GM18519 (cell line): ENCODE data around the gene KCNS3.

Experiments
- ATAC-seq: cut with Tn5 transposase; IDR thresholded peaks from one replicate; pipeline ENCODE4 v1.9.1; 2021; ENCODE audit warnings: mild to moderate bottlenecking, moderate library complexity; ENCODE audit not compliant: unreplicated experiment, low FRiP score

KCNS3 gene

DNA sequence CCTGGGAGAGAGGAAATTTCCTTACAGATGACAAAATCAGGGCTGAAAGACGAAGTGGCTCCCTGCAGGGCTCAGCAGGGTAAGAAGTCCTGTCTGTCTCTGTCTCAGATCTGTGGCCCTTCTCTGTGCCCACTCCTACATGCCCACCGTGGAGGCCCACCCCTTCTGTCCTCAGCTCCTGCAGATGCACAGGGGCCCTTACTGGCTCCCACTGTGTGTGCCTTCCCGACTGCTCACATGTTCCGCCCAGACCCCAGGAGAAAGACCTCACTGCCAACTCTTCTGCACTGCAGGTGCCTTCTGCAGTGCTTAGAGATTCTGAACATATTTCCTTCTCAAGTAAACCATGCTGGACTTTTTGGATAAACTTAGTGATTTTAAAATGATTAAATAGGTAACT, 1.9 kb upstream of the KCNS3 start:
- no peak for ATAC-seq

DNA sequence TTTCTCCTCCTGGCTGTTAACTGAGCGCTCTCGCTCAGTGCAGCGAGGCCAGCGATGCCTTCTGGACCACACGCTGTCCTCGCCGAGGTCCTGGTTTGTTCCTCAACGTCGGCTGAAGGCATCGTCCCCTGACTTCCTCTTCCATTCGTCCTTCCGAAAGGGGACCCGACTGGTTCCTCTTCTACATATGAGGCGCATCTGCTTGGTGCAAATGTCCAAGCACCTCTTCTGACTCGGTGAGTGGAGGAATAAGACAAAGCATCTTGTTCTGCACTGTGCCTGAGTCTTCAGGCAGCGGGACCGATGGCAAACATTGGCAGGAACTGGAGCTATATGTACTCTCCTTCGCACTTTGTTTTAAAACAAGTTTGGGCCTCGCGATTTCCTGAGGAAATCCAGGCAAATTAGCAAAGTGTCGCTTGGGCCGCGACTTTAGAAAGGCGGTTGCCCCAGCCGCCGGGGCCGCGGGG, 621 bp upstream of the KCNS3 start:
- peak; percentile 8 for ATAC-seq

DNA sequence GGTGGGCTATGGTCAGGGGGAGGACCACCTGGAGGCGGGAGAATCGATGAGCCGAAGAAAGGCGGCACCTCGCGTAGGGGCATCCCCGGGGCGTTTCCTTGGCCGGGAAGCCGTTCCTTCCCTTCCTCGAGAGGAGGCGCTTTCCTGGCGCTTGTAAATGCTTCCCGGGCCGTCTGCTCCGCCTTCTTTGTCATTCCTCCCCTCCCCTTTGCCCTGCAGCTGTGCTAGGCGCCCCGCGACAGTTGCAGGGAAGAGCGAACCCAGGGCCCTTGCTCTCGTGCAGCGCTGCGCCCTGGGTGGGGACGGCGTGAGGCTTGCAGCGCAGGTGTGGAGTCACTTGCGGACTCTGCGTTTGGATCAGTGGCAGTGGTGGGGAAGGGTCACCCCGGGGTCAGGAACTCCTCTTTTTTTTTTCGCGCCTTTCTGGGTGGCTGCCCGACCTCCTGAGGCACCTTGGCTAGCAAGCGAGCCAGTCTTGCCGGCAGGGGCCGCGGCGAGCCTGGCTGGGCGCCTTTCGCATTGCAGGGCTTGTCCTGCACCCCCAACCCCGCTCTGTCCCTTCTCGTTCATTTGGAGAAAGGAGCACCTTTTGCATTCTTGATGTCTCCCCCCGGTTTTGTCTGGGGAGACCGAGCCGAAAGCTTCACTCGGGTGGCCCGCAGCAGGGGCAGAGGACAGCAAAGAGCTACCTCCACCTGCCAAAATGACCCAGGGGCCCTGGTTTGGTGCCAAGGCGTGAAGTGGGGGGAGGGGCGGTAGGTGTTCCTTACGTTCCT, 858 bp downstream of the KCNS3 start:
- ATAC-seq, result no peak

DNA sequence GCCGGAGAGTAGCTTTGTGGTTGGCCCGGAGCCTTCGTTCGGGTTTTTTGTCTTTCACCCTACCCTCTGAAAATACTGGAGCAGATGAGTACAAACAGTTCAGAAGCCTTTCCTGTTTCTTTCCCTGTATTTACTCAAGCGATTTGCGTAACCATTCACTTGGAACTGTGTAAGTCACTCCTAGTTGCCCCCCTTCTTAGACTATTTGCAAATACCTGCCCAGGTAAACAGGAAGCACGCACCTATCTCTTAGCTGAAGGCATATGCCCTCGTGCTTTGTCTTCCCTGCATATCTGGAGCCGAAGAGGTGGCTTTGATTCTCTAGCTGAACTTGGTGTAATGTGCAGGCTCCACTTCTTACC, 1.4 kb downstream of the KCNS3 start:
- ATAC-seq, result no peak

DNA sequence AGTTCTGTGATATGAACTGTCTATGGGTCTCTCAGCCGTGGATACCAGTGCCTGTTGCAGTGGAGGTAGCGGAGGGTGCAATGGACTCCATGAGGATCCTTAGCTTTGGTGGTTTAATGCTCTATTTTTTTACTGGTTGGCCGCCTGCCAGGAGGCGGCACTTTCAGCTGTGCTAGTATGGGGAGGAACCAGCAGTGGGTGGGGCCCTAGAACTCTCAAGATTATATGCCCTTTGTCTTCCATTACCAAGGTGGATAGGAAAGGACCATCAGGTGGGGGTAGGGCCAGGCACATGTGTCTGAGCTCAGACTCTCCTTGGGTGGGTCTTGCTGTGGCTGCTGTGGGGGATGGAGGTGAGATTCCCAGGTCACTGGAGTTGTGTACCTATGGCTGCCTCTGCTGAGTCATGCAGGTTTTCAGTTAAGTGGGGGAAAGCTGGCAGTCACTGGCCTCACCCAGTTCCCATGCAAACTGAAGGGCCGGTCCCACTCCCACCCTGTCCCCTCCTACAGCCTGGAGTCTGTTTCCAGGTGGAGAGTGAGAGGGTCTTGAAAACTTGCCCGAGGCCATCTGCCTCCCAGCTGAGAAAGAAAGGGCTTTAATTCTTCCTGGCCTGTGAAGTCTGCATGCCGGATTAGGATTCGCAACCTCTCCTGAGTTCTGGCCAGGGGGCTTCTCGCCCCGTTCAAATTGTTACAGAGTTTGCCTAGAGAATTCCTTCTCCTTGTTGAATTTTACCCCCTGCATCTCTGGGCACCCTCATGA, 14.5 kb downstream of the KCNS3 start:
- no peak for ATAC-seq

DNA sequence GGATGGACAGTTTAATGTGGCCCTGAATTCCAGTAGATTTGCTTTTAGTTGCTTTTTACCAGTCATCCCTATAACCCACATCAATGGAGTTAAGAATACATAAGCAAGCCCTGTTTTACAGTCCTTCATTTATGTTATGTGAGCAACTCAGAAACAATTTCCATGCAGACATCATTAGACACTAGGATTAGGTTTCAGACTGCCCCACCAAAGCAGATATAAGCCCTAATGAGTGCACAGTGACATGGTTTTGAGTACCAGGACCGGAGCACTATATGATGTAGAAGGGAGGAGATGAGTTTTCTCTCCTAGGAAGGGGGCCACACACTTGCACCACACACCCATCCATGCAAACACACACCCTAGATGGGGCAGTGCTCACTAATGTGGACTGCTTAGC, 15.5 kb downstream of the KCNS3 start:
- no peak for ATAC-seq

DNA sequence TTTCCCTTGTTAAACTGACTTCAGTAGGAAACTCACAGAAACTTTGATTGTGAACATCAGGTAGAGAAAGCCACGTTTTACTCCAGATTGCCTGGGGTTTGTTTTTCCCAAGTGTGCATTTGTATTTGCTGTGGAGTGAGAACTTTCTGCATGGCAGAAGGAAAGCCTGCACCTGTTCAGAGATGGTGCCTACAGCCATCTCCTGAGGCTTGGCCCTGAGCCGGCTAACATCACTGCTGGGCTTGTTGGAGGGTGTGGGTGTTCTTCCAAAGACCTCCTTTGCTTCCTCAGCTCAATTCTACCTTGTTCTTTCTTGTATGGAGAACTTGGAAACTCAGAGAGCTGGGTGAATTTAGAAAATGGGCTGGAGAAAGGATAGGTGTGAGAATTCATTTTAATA, 16.1 kb downstream of the KCNS3 start:
- no peak for ATAC-seq

DNA sequence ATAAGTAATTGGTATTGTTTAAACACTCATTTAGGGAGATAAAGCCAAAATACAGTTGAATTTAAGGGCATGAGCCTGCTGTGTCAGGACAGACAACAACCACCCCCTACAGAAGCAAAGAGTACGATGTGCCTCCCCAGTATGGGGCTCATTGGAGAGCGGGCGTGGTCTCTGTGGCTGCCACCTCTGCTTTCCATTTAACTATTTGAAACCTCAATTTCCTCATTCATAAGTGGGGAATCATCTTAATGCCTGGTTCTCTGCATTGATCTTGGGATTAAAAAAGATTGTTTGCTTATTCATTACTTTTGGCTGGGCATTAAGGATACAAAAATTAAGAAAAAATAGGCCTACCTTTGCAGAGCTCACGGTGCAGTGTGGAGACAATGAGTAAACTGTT, 21.4 kb downstream of the KCNS3 start:
- no peak for ATAC-seq

DNA sequence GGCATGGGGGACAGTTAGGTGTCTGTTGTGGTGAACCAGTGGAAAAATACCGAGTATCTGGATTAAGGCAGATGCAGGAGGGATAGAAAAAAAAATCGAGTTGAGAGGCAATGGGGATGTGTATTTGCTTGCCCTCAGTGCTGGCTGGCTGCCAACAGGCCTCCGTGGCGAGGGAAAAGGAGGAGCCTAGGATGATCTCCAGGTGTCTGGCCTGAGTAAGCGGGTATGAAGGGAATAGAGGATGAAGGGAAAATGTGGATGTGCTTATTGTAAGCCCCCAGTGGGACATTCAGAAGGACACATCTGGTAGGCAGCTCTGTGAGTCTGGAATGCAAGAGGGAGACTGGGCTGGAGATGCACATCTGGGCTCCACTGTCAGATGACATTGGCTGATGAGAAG, 22.8 kb downstream of the KCNS3 start:
- ATAC-seq, result no peak

DNA sequence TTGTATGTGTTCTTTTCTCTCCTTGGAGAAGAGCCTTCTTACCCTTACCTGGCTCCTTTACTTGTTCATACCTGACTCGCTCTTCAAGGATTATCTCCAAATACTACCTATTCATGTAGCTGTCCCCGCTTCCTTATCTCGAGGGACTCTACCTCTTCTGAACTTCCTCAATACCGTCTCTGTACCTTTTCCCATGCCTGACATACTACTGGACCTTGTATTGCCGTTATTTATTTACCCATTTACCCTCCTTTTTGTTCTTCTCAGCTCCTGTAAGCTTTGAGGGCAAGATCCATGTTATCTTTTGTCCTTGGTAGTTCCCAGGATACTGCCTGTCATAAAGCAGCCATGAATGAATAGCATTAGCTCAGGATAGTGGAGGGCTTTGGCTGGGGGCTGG, 32.5 kb downstream of the KCNS3 start:
- ATAC-seq, result no peak

DNA sequence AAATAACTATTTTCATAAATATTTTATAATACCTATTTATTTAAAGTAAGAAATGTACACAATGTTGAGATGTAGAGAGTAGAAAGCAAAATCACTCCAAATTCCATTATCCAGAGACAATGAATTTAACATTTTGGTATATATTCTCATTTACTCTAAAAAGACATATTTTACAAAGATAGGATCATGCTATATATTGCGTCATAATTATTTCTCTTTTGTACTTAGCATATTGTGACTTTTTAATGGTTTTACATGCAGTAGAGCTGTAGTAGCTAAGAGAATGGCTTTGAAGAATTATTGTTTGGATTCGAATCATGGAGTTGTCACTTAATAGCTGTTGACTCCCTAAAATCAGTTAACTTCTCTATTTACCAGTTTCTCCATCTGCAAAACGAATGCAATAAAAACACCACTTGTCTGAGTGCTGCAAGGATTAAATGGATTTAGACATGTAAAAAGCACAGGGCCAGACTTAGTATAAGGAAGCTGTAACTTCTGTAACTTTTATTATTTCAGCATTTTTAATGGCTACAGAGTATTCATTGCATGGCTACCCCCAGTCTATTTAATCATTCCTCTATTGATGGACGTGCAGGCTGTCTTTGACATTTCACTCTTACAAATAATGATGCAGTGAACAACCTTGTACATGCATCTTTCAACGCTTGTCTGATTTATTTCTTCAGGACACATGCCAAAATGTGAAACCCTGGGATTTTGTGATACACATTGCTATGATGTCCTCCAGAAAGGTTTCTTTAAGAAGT, 33.2 kb downstream of the KCNS3 start:
- ATAC-seq, result no peak

DNA sequence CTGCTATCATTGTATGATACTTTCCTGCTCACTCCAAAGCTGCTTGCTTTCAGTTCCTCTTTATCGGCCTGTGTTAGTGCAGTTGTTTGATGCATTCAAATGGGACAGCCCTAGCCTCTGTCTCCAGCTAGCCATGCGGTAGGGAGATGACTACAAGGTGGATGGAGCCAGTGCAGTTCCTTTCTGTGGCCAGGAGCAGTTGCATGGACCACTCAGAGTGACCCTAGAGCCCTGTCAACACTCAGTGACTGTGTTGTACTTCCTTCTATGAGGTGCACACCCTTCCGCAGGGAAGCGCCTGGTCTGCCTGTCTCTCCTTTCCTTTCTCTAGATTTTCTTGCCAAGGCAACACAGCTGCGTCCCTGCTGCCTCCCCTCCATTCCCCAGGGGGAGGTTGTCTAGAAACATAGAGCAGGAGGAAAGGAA, 33.8 kb downstream of the KCNS3 start:
- peak; percentile 98 for ATAC-seq

DNA sequence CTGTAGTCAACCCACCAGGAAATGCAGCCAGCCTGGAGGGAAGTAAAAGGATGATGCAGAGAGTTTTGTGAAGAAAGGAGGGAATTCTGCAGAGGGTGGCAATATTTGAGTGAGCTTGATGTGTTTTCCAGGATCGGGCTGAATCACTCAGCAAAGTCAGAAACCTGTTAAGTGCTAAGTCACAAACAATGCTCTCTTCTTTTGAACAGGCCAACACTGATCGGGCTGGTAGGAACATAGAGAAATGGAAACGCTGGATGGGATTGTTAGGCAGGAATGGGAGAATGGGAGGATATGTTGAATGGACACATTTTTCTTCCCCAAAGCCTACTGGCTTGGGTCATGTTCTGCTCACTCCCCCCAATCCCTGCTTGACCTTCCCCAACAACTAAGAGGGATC, 36.6 kb downstream of the KCNS3 start:
- no peak for ATAC-seq

DNA sequence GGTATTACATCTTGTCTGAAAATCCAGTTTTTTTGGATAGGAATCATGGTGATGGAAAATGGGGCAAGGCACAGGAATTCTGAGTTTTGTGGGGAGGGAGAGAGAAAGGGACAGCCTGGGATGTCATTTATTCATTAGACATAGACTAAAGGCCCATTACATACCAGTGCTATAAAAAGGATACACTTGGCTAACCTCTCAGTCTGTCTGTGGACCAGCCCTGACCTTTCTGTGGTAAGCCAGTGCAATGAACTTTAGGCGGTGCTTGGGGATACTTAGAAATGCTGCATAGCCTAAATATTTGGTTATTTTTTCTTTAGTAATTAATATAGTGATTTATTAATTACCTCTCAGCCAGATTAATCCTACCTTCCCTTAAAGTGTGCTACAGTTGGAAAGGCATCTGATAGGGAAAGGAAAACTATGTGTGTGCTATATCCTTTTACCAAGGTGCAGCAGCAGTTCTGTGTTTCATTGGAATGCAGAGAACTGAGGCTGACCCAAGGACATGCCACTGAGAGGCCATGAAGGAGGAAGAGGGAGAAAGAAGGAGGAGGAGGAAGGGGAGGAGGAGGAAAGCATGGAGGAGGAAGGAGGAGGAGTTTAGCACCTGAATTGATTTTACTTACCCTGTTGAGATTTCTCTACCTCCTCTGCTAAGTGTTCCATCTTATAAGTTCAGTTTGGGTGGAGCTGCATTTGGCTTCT, 37.5 kb downstream of the KCNS3 start:
- ATAC-seq, result no peak

DNA sequence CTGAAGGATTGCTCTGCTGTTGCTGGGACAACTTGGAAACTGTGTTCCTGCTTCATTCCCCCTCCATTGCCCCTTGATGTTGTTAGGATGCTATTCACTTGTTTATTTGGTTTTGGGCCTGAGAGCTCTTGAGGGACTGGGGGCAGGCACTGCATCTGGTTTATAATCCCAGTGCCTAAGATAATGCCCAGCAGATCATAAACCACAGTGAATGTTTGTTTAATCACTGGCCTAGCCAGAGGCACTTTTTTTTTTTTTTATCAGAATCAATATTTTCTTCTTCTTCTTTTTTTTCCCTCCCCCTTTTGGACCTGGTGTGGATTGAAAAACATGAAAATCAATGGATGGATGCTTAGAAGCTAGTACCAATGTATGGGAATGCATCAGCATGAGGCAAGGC, 38.1 kb downstream of the KCNS3 start:
- ATAC-seq, result no peak

DNA sequence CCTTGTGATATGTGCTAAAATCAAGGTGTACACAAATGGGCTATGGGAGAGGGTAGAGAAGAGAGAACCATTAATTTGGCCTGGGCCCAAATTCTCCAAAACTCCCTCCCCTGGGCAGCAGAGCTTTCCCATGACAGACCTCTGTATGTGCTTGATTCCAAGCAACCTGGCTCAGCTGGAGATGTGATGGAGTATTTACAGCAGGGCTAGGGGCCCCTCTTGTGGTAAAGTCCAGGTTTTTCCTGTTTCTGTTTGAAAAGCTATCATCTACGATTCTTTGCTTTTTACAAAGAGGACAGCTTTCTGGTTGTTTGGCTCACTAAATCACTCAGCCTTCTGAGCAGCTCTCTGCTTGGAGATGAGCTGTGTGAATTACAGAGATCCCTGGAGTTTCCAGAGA, 40.3 kb downstream of the KCNS3 start:
- ATAC-seq, result no peak

DNA sequence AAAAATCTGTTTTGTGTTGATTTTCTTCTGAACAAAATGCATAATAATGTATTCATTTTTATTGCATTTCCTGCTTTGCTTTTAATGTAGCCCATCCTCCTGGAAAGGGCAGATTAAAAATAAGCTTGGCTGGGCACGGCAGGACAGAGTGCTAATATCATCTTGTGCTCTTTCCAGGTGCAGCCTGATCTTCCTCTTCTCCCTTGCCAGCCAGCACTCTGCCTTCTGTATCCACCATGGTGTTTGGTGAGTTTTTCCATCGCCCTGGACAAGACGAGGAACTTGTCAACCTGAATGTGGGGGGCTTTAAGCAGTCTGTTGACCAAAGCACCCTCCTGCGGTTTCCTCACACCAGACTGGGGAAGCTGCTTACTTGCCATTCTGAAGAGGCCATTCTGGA, 52.3 kb downstream of the KCNS3 start:
- ATAC-seq, result no peak

DNA sequence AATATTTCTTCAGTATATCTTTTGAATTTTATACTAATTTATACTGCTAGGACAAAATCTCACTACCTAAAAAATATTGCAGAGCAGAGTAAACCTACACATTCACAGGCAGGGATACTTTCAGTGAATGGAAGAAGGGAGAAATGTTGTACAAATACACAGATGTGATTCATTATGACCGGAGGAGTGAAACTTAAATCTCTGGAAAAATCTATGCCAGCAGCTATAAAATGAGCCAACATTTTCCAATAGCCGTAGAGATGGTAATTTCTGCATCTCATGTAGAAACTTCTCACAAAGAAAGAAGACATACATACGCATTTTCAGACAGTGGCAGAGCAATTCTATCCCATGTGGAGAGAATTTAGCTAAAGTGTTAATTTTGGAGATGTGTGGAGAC, 54.8 kb downstream of the KCNS3 start:
- ATAC-seq, result no peak

DNA sequence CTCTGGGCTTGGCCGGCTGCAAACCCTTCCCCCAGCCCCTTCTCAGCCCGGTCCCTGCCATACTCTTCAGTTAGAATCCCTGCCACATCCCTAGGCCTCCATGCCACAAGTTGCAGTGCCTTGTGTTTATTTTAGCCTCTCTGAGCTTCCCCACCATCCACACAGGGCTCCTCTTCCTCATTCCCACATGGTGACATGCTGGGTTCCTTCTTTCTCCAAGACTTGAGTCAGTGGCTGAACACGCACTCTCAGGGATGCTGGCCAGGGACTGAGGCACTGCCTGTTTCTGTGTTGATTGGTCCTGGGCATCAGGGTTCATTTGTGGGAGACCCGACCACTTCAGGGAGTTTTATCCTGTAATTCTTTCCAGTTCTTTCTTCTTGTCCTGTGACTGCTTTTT, 56.3 kb downstream of the KCNS3 start:
- no peak for ATAC-seq

DNA sequence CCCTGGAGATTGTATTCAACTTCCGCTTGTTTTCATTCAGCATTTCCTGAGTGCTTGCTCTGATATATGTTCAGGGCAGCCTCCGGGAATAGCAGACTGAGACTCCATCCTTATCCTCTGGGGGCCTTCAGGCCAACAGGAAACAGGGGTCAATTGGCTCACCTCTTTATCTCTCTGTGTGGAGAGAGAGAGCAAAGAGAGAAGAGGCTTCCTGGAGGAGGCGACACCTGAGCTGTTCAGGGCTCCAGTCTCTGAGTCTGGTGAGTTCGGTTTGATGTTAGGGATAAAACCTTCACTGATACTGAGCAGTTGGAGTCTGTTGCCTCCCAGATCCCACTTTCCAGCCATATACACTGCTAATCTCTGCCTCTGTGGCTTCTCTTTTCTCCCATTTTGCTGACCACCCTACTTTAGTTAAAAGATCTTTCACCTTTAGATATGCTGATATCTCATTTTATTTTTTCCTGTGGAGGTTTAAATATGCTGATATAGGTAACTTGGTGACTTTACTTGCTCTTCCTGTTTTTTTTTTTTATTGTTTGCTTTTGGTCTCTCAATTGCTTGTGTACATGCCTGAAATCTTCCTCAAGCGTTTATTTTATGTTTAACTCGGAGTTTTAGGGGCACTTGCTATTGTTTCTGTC, 56.9 kb downstream of the KCNS3 start:
- ATAC-seq, result no peak
